Raji (cell line): Measurements from ENCODE around the gene MYCBP2.

Source experiments
- POLR2A ChIP-seq: IDR thresholded peaks from 2 replicates; pipeline ENCODE4 v1.6.1; 2011; ENCODE audit warnings: low read depth, low read length, control low read depth; ENCODE audit not compliant: insufficient read depth

The MYCBP2 gene

GRCh38 chr13:77026255-77026860, 300.5 kb downstream of the MYCBP2 start:
- TF ChIP-seq POLR2A: peak; percentile 21; the same call in 1 of the 2 replicates

- TF ChIP-seq POLR2A: no peak
These were observed 304.6 kb downstream of the MYCBP2 start for GRCh38 chr13:77022341-77022740.

- TF ChIP-seq POLR2A: no peak
These were observed 307.1 kb downstream of the MYCBP2 start for GRCh38 chr13:77019756-77020155.

GRCh38 chr13:77016888-77017623, 309.8 kb downstream of the MYCBP2 start:
- TF ChIP-seq POLR2A: no peak

- no peak for TF ChIP-seq POLR2A
These were observed 310.6 kb downstream of the MYCBP2 start for GRCh38 chr13:77016251-77016812.

GRCh38 chr13:77014906-77015685, 311.8 kb downstream of the MYCBP2 start:
- TF ChIP-seq POLR2A: no peak

GRCh38 chr13:77013853-77014542, 312.9 kb downstream of the MYCBP2 start:
- TF ChIP-seq POLR2A: no peak

- no peak for TF ChIP-seq POLR2A
These were observed 317.9 kb downstream of the MYCBP2 start for GRCh38 chr13:77009011-77009410.

- no peak for TF ChIP-seq POLR2A
These were observed 324.2 kb downstream of the MYCBP2 start for GRCh38 chr13:77002590-77003190.

GRCh38 chr13:77001963-77002587, 324.8 kb downstream of the MYCBP2 start:
- no peak for TF ChIP-seq POLR2A

GRCh38 chr13:77001540-77001939, 325.4 kb downstream of the MYCBP2 start:
- no peak for TF ChIP-seq POLR2A

- no peak for TF ChIP-seq POLR2A
These were observed 326.4 kb downstream of the MYCBP2 start for GRCh38 chr13:77000475-77000874.
